ENCODE data around the gene AP3M1.

AP3M1 gene

GRCh38 chr10:74109452-74109851, 41.2 kb downstream of the AP3M1 start:
- TF ChIP-seq CTCF (IDR thresholded peaks at IDR 0.05; ENCODE audit: insufficient read depth, low read length, poor library complexity, severe bottlenecking), result no peak
- Histone ChIP-seq H3K4me3 (replicated peaks; ENCODE audit: low read depth, low read length) (no peak overlapping the region), H3K27me3 (replicated peaks; ENCODE audit: control insufficient read depth, insufficient read depth, low read length) (no peaks in the 10 kb centered on the region), H3K36me3 (ENCODE audit: control insufficient read depth, insufficient read depth, low read length) (peaks cover 11% of the 10 kb centered on the region)
- no peak for DNase-seq (ENCODE audit: extremely low read depth, insufficient read length)

GRCh38 chr10:74107391-74107790, 43.2 kb downstream of the AP3M1 start:
- TF ChIP-seq CTCF (IDR thresholded peaks at IDR 0.05; ENCODE audit: insufficient read depth, low read length, poor library complexity, severe bottlenecking), result no peak
- peaks cover 7% of the 10 kb centered on the region for H3K36me3 ChIP-seq (ENCODE audit: control insufficient read depth, insufficient read depth, low read length)
- no peak for DNase-seq (ENCODE audit: extremely low read depth, insufficient read length)
- no peak overlapping the region for H3K4me3 ChIP-seq (replicated peaks; ENCODE audit: low read depth, low read length)
- no peaks in the 10 kb centered on the region for H3K27me3 ChIP-seq (replicated peaks; ENCODE audit: control insufficient read depth, insufficient read depth, low read length)

- H3K4me3 ChIP-seq (replicated peaks; ENCODE audit: low read depth, low read length), result no peak overlapping the region
- DNase-seq (ENCODE audit: extremely low read depth, insufficient read length), result no peak
- H3K27me3 ChIP-seq (replicated peaks; ENCODE audit: control insufficient read depth, insufficient read depth, low read length), result no peaks in the 10 kb centered on the region
- peaks cover 2% of the 10 kb centered on the region for H3K36me3 ChIP-seq (ENCODE audit: control insufficient read depth, insufficient read depth, low read length)
- no peak for TF ChIP-seq CTCF (IDR thresholded peaks at IDR 0.05; ENCODE audit: insufficient read depth, low read length, poor library complexity, severe bottlenecking)
These were observed 45.6 kb downstream of the AP3M1 start for GRCh38 chr10:74104996-74105395.

- TF ChIP-seq CTCF (IDR thresholded peaks at IDR 0.05; ENCODE audit: insufficient read depth, low read length, poor library complexity, severe bottlenecking), result no peak
- Histone ChIP-seq H3K4me3 (replicated peaks; ENCODE audit: low read depth, low read length) (no peak overlapping the region), H3K36me3 (ENCODE audit: control insufficient read depth, insufficient read depth, low read length) (peaks cover 2% of the 10 kb centered on the region), H3K27me3 (replicated peaks; ENCODE audit: control insufficient read depth, insufficient read depth, low read length) (no peaks in the 10 kb centered on the region)
- DNase-seq (ENCODE audit: extremely low read depth, insufficient read length), result no peak
These were observed 46.1 kb downstream of the AP3M1 start for GRCh38 chr10:74104480-74104879.

- DNase-seq (ENCODE audit: extremely low read depth, insufficient read length), result no peak
- no peaks in the 10 kb centered on the region for H3K27me3 ChIP-seq (replicated peaks; ENCODE audit: control insufficient read depth, insufficient read depth, low read length)
- H3K36me3 ChIP-seq (ENCODE audit: control insufficient read depth, insufficient read depth, low read length), result peaks cover 2% of the 10 kb centered on the region
- TF ChIP-seq CTCF (IDR thresholded peaks at IDR 0.05; ENCODE audit: insufficient read depth, low read length, poor library complexity, severe bottlenecking), result peak; percentile 66
- H3K4me3 ChIP-seq (replicated peaks; ENCODE audit: low read depth, low read length), result no peak overlapping the region
These were observed 46.9 kb downstream of the AP3M1 start for GRCh38 chr10:74103560-74104258.

- no peak for DNase-seq (ENCODE audit: extremely low read depth, insufficient read length)
- no peak for TF ChIP-seq CTCF (IDR thresholded peaks at IDR 0.05; ENCODE audit: insufficient read depth, low read length, poor library complexity, severe bottlenecking)
- Histone ChIP-seq H3K4me3 (replicated peaks; ENCODE audit: low read depth, low read length) (no peak overlapping the region), H3K36me3 (ENCODE audit: control insufficient read depth, insufficient read depth, low read length) (peaks cover 3% of the 10 kb centered on the region; the same call in 1 of the 2 replicates), H3K27me3 (replicated peaks; ENCODE audit: control insufficient read depth, insufficient read depth, low read length) (no peaks in the 10 kb centered on the region)
These were observed 50.8 kb downstream of the AP3M1 start for GRCh38 chr10:74099836-74100235.

Data from GM06990 (cell line).